Measurements from ENCODE around the gene ASIC3. TPM values are rescaled to one million over a fixed set of nuclear protein-coding genes. Genes with fewer than 3 reads are reported as not detected.

The ASIC3 gene
- total and polyA plus RNA-seq, 2 of the 8 experiments (the other 6 are each of a cell fraction or from before 2014, with no cell fraction given), result 1.6 to 1.9 TPM

GRCh38 chr7:151085691-151086620 lies 37.6 kb downstream of the ASIC3 start, which contains the start of gene AGAP3 (continued):
- TF ChIP-seq CREB1 (IDR thresholded peaks at IDR 0.05) (0 out of 2 replicates have a peak, but pooled peaks have one; percentile 34), HDAC6 (IDR thresholded peaks at IDR 0.05; ENCODE audit: low read depth, low read length) (no peak), CBX5 (IDR thresholded peaks at IDR 0.05; ENCODE audit: low read depth, low read length) (no peak), NANOG (IDR thresholded peaks at IDR 0.05; ENCODE audit: insufficient read depth, low read depth, low read length, poor library complexity, severe bottlenecking) (no peak), POLR2A (IDR thresholded peaks at IDR 0.05; ENCODE audit: control extremely low read depth in 1 of 2, low read depth in 2 of 2, low read length in 2 of 2) (peak in 1 of 2 experiments; percentile 48; a peak in 1 of 3 replicates), YY1 (IDR thresholded peaks at IDR 0.05; ENCODE audit: low read depth, low read length) (no peak), EP300 (IDR thresholded peaks at IDR 0.05; ENCODE audit: borderline replicate concordance in 1 of 2, low read depth in 2 of 2, low read length in 2 of 2) (no peak), CHD7 (IDR thresholded peaks at IDR 0.05; ENCODE audit: insufficient replicate concordance, low read length) (no peak), RAD21 (IDR thresholded peaks at IDR 0.05 in 1 of 2, conservative IDR thresholded peaks at IDR 0.05 in 1 of 2; ENCODE audit: low read depth in 2 of 2, low read length in 2 of 2) (no peak)
